GM18517 (cell line): Measurements from ENCODE around the gene VPS29.

Experiments
- ATAC-seq: cut with Tn5 transposase; IDR thresholded peaks from one replicate; pipeline ENCODE4 v1.9.1; 2021; ENCODE audit warnings: mild to moderate bottlenecking, moderate library complexity; ENCODE audit not compliant: unreplicated experiment

VPS29 gene

GRCh38 chr12:110451263-110451662, 50.6 kb downstream of the VPS29 start:
- ATAC-seq = no peak

GRCh38 chr12:110449799-110450497, 52.0 kb downstream of the VPS29 start, which contains the start of gene ARPC3:
ARPC3 (minus strand) TSS chr12:110450337; CDS start chr12:110450260, 77 bp downstream.
- peak; percentile 89 for ATAC-seq

GRCh38 chr12:110444455-110444854, 57.5 kb downstream of the VPS29 start:
- no peak for ATAC-seq
